ENCODE measurements around the gene B9D1.

The B9D1 gene

DNA sequence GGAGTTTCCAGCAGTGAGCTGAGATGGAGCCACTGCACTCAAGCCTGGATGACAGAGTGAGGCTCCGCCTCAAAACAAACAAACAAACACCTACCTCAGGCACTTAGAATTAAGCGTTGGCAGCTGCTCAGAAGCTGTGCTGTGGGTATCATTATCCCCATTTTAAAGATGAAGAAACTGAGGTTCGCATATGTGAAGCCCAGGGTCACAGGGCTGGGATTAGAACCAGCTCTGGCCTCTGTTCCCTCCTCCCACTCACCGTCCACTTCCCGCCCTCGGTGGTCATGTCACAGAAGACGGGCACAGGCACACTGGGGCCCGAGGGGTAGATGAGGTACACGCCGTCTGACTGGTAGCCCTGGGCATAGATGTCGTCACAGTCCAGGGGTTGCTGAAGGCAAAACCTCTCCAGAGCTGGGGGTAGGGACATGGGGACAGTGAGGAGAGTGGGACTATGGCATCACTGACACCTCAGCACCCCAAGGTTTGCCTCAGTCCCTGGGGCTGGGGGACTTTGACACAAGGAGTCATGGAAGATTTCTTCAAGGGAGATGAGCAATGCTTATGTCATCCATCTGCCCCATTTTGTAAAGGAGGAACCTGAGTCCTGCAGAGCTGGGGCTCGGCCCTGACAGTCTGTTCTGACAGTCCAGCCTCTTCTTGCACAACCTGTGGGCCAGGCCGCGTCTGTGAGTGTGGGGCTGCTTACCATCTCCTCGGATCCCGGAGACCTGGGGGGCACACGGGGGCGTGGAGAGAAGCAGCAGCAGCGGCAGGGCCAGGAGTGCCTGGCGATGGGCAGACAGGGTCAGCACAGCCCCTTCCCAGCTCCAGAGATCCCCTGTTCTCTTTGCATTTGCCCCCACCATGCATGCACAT, 23.8 kb upstream of the B9D1 start:
- DNase-seq (ENCODE audit: low read depth), result peak; percentile 71
- H3K4me3 ChIP-seq (ENCODE audit: control insufficient read depth, low read depth, low read length), result peak overlapping the region; percentile 49
- TF ChIP-seq, protein P1, sequence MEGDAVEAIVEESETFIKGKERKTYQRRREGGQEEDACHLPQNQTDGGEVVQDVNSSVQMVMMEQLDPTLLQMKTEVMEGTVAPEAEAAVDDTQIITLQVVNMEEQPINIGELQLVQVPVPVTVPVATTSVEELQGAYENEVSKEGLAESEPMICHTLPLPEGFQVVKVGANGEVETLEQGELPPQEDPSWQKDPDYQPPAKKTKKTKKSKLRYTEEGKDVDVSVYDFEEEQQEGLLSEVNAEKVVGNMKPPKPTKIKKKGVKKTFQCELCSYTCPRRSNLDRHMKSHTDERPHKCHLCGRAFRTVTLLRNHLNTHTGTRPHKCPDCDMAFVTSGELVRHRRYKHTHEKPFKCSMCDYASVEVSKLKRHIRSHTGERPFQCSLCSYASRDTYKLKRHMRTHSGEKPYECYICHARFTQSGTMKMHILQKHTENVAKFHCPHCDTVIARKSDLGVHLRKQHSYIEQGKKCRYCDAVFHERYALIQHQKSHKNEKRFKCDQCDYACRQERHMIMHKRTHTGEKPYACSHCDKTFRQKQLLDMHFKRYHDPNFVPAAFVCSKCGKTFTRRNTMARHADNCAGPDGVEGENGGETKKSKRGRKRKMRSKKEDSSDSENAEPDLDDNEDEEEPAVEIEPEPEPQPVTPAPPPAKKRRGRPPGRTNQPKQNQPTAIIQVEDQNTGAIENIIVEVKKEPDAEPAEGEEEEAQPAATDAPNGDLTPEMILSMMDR (IDR thresholded peaks at IDR 0.05; ENCODE audit: control insufficient read depth, insufficient read depth, low read depth, low read length, missing control alignments), result no peak

DNA sequence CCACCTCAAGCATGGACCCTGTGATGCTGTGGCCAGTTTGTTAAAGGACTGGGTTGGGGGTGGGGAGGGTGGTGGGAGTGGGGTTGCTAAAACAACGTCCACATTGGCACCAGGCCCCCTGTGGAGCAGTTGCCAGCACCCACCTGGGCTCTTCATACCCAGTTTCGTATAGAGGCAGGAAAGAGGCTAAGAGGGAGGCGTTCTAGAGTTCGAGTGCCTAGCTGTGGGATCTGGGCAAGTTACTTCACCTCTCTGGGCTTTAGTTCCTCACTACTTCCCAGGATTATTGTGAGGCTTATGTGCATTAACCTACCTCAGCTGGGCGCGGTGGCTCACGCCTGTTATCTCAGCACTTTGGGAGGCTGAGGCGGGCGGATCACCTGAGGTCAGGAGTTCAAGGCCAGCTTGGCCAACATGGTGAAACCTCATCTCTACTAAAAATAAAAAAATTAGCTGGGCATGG, 23.0 kb upstream of the B9D1 start:
- TF ChIP-seq, protein P1 (IDR thresholded peaks at IDR 0.05; ENCODE audit: control insufficient read depth, insufficient read depth, low read depth, low read length, missing control alignments), result no peak
- no peak overlapping the region for H3K4me3 ChIP-seq (ENCODE audit: control insufficient read depth, low read depth, low read length)
- DNase-seq (ENCODE audit: low read depth), result no peak

DNA sequence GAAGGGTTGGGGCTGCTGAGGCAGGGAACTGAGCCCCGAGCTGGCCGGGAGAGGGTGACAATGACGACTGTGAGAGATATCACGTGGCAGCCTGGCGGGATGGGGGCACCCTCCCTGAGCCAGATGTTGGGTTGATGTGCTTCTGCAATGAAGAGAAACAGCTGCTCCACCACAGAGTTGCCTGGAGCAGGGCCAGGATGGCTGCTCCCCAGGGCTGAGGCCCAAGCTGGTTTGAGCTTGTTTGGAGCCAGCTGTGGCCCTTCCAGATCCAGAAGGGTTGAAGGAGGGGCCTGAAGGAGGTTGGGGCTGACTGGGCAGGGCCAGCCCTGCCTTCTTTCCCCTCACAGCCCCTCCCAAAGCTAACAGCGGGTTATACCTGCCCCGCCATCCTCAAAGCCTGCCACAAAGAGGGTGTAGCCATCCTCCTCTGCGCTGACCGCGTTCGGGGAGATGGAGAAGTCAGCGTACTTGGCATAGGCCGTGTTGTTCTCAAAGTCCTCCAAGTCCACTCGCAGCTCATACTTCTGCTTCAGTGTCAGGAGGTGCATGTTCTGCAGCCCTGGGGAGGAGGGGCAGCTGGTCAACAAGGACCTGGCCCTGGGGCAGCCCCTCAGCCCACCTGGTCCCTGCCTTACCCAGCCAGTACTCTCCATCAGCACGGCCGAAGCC, 22.3 kb upstream of the B9D1 start:
- TF ChIP-seq, protein P1 (IDR thresholded peaks at IDR 0.05; ENCODE audit: control insufficient read depth, insufficient read depth, low read depth, low read length, missing control alignments), result no peak
- peak; percentile 79 for DNase-seq (ENCODE audit: low read depth)
- H3K4me3 ChIP-seq (ENCODE audit: control insufficient read depth, low read depth, low read length), result peak overlapping the region; percentile 4; the same call in 1 of the 2 replicates

DNA sequence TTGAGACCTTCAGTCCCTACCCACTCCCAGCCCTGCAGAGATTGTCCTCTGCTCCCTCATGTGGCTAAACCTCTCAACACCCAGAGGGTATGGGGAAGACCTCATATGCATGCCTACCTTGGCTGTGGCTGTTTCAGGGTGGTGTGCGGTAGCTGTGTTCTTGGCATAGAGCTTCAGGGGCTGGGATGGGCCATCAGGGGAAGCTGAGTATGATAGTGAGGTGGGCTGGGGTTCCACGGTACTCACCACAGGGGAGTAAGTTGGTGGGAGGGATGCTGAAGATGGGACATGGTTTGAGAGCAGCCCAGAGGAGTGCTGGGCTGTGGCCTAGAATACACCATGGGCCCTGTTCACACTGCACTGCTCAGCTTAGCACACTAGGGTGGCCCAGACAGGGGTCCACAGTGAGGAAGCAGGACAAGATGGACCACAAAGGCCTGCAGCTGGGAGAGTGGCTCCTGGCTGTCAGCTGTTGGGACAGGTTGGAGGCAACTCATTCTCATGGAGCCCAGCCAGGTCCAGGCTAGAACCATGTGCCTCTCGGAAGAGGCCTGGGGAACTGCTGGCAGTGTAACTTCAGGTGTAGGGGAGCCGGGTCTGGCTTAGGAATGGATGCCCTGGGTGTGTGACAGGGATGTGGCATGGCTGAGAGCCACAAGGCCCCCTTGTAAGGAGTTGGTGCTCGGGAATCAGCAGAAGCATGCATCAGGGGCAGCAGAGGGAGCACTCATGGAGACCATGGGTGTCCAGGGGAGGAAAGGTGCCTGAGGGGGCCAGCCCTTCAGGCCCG, 21.4 kb upstream of the B9D1 start:
- TF ChIP-seq, protein P1 (IDR thresholded peaks at IDR 0.05; ENCODE audit: control insufficient read depth, insufficient read depth, low read depth, low read length, missing control alignments), result no peak
- H3K4me3 ChIP-seq (ENCODE audit: control insufficient read depth, low read depth, low read length), result no peak overlapping the region
- no peak for DNase-seq (ENCODE audit: low read depth)

- TF ChIP-seq, protein P1 (IDR thresholded peaks at IDR 0.05; ENCODE audit: control insufficient read depth, insufficient read depth, low read depth, low read length, missing control alignments), result no peak
- no peak overlapping the region for H3K4me3 ChIP-seq (ENCODE audit: control insufficient read depth, low read depth, low read length)
- DNase-seq (ENCODE audit: low read depth), result no peak
Measured at GRCh38 chr17:19382531-19383444, 20.3 kb upstream of the B9D1 start.
